Endothelial cell of umbilical vein (primary cell): ENCODE measurements around the gene TMC4. TPM values are rescaled to one million over a fixed set of nuclear protein-coding genes. Genes with fewer than 3 reads are reported as not detected.

Source experiments
- BruUV-seq: library from RNA; stranded (reverse); fragments of 400-500 nt; replicated peaks from 2 replicates; lab custom pipeline; 2021; lab: Mats Ljungman, UMichigan
- CTCF ChIA-PET: fragments of 300-600, 350-600 bp; sonication (Branson Sonifier 250); formaldehyde crosslinking; loops from one replicate; lab custom pipeline; 2021; ENCODE audit warnings: antibody characterized with exemption, inconsistent platforms; lab: Charles Lee
- POLR2A ChIA-PET: fragments of 300-600, 350-600 bp; sonication (Branson Sonifier 250); formaldehyde crosslinking; loops from one replicate; lab custom pipeline; 2021; ENCODE audit warnings: antibody characterized with exemption, inconsistent platforms; lab: Charles Lee
- DNase-seq: peaks from one replicate; pipeline ENCODE4 v3.0.0-alpha.2; 2011; ENCODE audit warnings: low read depth, low spot score
- FAIRE-seq: peaks from 2 replicates; lab custom pipeline; 2011; peaks lifted over from hg19 to GRCh38; lab: Jason Lieb, UNC
- H2AFZ ChIP-seq: 2 replicates; pipeline ENCODE4 v1.6.0; 2012; ENCODE audit warnings: low read depth, low read length, control low read depth, inconsistent platforms
- H3K27ac ChIP-seq: 2 replicates; pipeline ENCODE4 v1.5.1; 2011; ENCODE audit warnings: low read depth, mild to moderate bottlenecking, control low read depth, low read length, moderate library complexity; ENCODE audit not compliant: insufficient read depth
- H3K27me3 ChIP-seq, 2 experiments: 2 replicates each; pipeline versions ENCODE4 v1.6.0 to v1.6.1; 2011; ENCODE audit warnings: low read length in 2 of 2, mixed read lengths in 1 of 2; ENCODE audit not compliant: control insufficient read depth in 2 of 2, insufficient read depth in 2 of 2
- H3K36me3 ChIP-seq, 2 experiments: 2 replicates in 1 of 2; 3 replicates in 1 of 2; pipeline ENCODE4 v1.5.1; 2011; ENCODE audit warnings: low read length in 2 of 2, mild to moderate bottlenecking in 1 of 2, moderate library complexity in 1 of 2; ENCODE audit not compliant: control insufficient read depth in 2 of 2, insufficient read depth in 2 of 2; ENCODE audit errors: extremely low read depth in 1 of 2
- H3K4me1 ChIP-seq: 3 replicates; pipeline ENCODE4 v1.5.1; 2011; ENCODE audit warnings: mild to moderate bottlenecking, low read length; ENCODE audit not compliant: control insufficient read depth, insufficient read depth; ENCODE audit errors: extremely low read depth
- H3K4me2 ChIP-seq: 2 replicates; pipeline ENCODE4 v1.6.1; 2011; ENCODE audit warnings: low read length, control low read depth, mixed read lengths; ENCODE audit not compliant: insufficient read depth
- H3K4me3 ChIP-seq, 3 experiments: fragments of 200-600 bp in 1 of 3; sonication (generic), shearing (Covaris generic) in 1 of 3; replicated peaks in 1 of 3; 2 replicates each; pipeline ENCODE4 v1.5.1; 2011 to 2016; ENCODE audit warnings: control low read depth in 3 of 3, low read length in 3 of 3, mild to moderate bottlenecking in 2 of 3, inconsistent platforms in 1 of 3, low read depth in 1 of 3, moderate library complexity in 1 of 3; ENCODE audit not compliant: insufficient read depth in 1 of 3
- H3K79me2 ChIP-seq: 2 replicates; pipeline ENCODE4 v1.6.0; 2012; ENCODE audit warnings: low read length, inconsistent platforms; ENCODE audit not compliant: control insufficient read depth, insufficient read depth
- H3K9ac ChIP-seq: replicated peaks from 2 replicates; pipeline ENCODE3; 2011; ENCODE audit warnings: low read length, control low read depth; ENCODE audit not compliant: insufficient read depth; ENCODE audit errors: extremely low read depth
- H3K9me1 ChIP-seq: replicated peaks from 3 replicates; pipeline ENCODE4 v1.6.0; 2011; ENCODE audit warnings: mild to moderate bottlenecking, low read length; ENCODE audit not compliant: control insufficient read depth, insufficient read depth; ENCODE audit errors: extremely low read depth
- H3K9me3 ChIP-seq: replicated peaks from 2 replicates; pipeline ENCODE4 v1.5.1; 2012; ENCODE audit warnings: low read length, inconsistent platforms; ENCODE audit not compliant: control insufficient read depth, insufficient read depth
- H4K20me1 ChIP-seq: replicated peaks from 2 replicates; pipeline ENCODE3; 2011; ENCODE audit warnings: mild to moderate bottlenecking, low read length; ENCODE audit not compliant: control insufficient read depth, insufficient read depth; ENCODE audit errors: extremely low read depth
- CTCF ChIP-seq, 2 donors: IDR thresholded peaks; 1 replicate in 1 of 2; 2 replicates in 1 of 2; pipeline ENCODE4 v1.5.1; 2011; ENCODE audit warnings: low read length in 2 of 2, mild to moderate bottlenecking in 2 of 2, moderate library complexity in 2 of 2, control low read depth in 1 of 2, inconsistent platforms in 1 of 2, low read depth in 1 of 2; ENCODE audit not compliant: insufficient read depth in 1 of 2; ENCODE audit errors: extremely low read depth in 1 of 2
- EZH2 ChIP-seq: IDR thresholded peaks from 2 replicates; pipeline ENCODE4 v1.6.1; 2012; ENCODE audit warnings: borderline replicate concordance, low read depth, mild to moderate bottlenecking, moderate library complexity, low read length, inconsistent platforms; ENCODE audit not compliant: severe bottlenecking
- FOS ChIP-seq: IDR thresholded peaks from 2 replicates; pipeline ENCODE4 v1.6.1; 2011; ENCODE audit warnings: mild to moderate bottlenecking, low read length, moderate library complexity, borderline replicate concordance; ENCODE audit not compliant: insufficient read depth
- GATA2 ChIP-seq: IDR thresholded peaks from 2 replicates; pipeline ENCODE4 v1.7.0; 2011; ENCODE audit warnings: low read depth, mild to moderate bottlenecking, moderate library complexity, mixed read lengths, low read length; ENCODE audit not compliant: insufficient read length, insufficient read depth
- JUN ChIP-seq: IDR thresholded peaks from 2 replicates; pipeline ENCODE4 v1.6.1; 2011; ENCODE audit warnings: borderline replicate concordance, low read depth; ENCODE audit not compliant: insufficient read length, insufficient read depth
- MAX ChIP-seq: IDR thresholded peaks from 2 replicates; pipeline ENCODE4 v1.6.1; 2011; ENCODE audit not compliant: insufficient read depth, insufficient read length
- MYC ChIP-seq: IDR thresholded peaks from one replicate; pipeline ENCODE4 v1.6.1; 2011; ENCODE audit warnings: mild to moderate bottlenecking, low read depth, low read length
- POLR2A ChIP-seq: IDR thresholded peaks from 2 replicates; pipeline ENCODE4 v1.6.1; 2012; ENCODE audit warnings: low read depth, mild to moderate bottlenecking, control low read depth, low read length
- POLR2AphosphoS5 ChIP-seq: IDR thresholded peaks from 2 replicates; pipeline ENCODE4 v1.6.1; 2012; ENCODE audit warnings: low read depth, mild to moderate bottlenecking, control low read depth, low read length, moderate library complexity; ENCODE audit not compliant: insufficient read depth
- dilution Hi-C: fragments of 300-500 bp; cut with MboI; formaldehyde crosslinking; loops from one replicate; pipeline ENCODE4 v1.15.0; 2019; ENCODE audit warnings: low sequenced_read_pairs; ENCODE audit not compliant: extremely low pct_ligation_motif_present
- intact Hi-C: fragments of 100-400 bp; cut with micrococcal nuclease; formaldehyde crosslinking; loops from one replicate; pipeline ENCODE4 v1.10.0; 2022
- polyA plus RNA-seq, 4 experiments: library from polyadenylated mRNA; depleted of rRNA in 3 of 4; stranded (reverse) in 3 of 4; unstranded in 1 of 4; fragments of >200 nt; gene quantifications; 2 replicates each; pipeline versions ENCODE4 v1.2.1 to v1.2.3, GENCODE V29; 2011 to 2012; ENCODE audit warnings: missing spikeins in 1 of 4
- total RNA-seq: library from RNA; stranded (reverse); gene quantifications from 2 replicates; pipeline ENCODE4 v1.2.3, GENCODE V29; 2021

TMC4 gene
- total and polyA plus RNA-seq, 2 donors (not counting 3 experiments of a cell fraction or from before 2014, with no cell fraction given), result 0.71 to 1.7 TPM

GRCh38 chr19:54156490-54156889 is 16.5 kb downstream of the TMC4 start:
- no TSS peak for BruUV-seq
- ChIA-PET POLR2A (no interaction called here), CTCF (no interaction called here)
- intact Hi-C loops (no loop called here), dilution Hi-C loops (no loop called here)
- TF ChIP-seq POLR2AphosphoS5, result no peak
- no peak for TF ChIP-seq JUN
- no peak for TF ChIP-seq GATA2
- no peak for TF ChIP-seq MAX
- no peak for TF ChIP-seq EZH2
- TF ChIP-seq FOS, result no peak
- TF ChIP-seq CTCF (IDR thresholded peaks at IDR 0.05; ENCODE audit: extremely low read depth in 1 of 2, insufficient read depth in 1 of 2, low read depth in 1 of 2, low read length in 2 of 2), result no peak
- TF ChIP-seq POLR2A, result no peak
- TF ChIP-seq MYC, result no peak
- FAIRE-seq, result no peak
- H3K9me1 ChIP-seq, result no peaks in the 10 kb centered on the region
- peaks cover 18% of the 10 kb centered on the region for H3K4me1 ChIP-seq
- no peaks in the 10 kb centered on the region for H3K9me3 ChIP-seq
- no peak for DNase-seq
- H3K27ac ChIP-seq, result no peak overlapping the region
- H3K9ac ChIP-seq, result no peak overlapping the region
- H3K4me2 ChIP-seq, result no peak overlapping the region
- no peaks in the 10 kb centered on the region for H4K20me1 ChIP-seq
- H3K27me3 ChIP-seq, result no peaks in the 10 kb centered on the region
- peaks cover 4% of the 10 kb centered on the region for H3K79me2 ChIP-seq
- H3K36me3 ChIP-seq, result peaks cover 11 to 50% of the 10 kb centered on the region in 2 experiments
- H2AFZ ChIP-seq, result no peak overlapping the region
- H3K4me3 ChIP-seq, result no peak overlapping the region
